Activated CD4-positive, CD25-positive, alpha-beta regulatory T cell (primary cell): Measurements from ENCODE around the gene WASL.

ENCODE experiments used
- DNase-seq, 4 experiments: peaks; one replicate each; lab custom pipeline; 2025; lab: John Stamatoyannopoulos, UW

Gene WASL

DNA sequence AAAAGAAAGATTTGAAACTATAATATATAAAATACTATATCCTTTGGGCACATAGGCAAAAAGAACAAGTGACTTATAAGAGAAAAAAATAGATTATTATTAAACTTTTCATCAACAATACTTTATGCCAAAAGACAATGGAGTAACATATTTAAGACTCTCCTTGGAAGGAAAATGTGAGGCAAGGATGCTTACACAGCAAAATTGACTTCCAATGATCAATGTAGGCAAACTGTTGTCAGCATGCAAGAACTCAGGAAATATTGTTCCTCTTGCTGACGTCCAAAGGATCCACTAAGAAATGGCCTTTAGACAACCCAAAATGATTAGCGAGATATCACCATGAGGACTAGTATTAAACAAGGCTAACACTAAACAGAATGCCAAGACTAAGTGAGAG lies 116.0 kb downstream of the WASL start:
- DNase-seq = no peak
